Ishikawa (cell line): ENCODE measurements around the gene RFX4.

Experiments used
- CEBPB ChIP-seq: IDR thresholded peaks from 2 replicates; pipeline ENCODE4 v1.6.1; 2012
- CREB1 ChIP-seq: IDR thresholded peaks from 2 replicates; pipeline ENCODE4 v1.6.1; 2012; ENCODE audit warnings: low read depth
- EGR1 ChIP-seq: IDR thresholded peaks from 2 replicates; pipeline ENCODE4 v1.6.1; 2012
- EP300 ChIP-seq: IDR thresholded peaks from 2 replicates; pipeline ENCODE4 v1.6.1; 2012; ENCODE audit warnings: borderline replicate concordance
- FOXM1 ChIP-seq: IDR thresholded peaks from 2 replicates; pipeline ENCODE4 v1.6.1; 2012; ENCODE audit warnings: low read depth, borderline replicate concordance
- NFIC ChIP-seq: IDR thresholded peaks from 2 replicates; pipeline ENCODE4 v1.6.1; 2012
- RAD21 ChIP-seq: IDR thresholded peaks from 2 replicates; pipeline ENCODE4 v1.6.1; 2012; ENCODE audit warnings: low read depth
- REST ChIP-seq: IDR thresholded peaks from 2 replicates; pipeline ENCODE4 v1.6.1; 2012; ENCODE audit warnings: low read depth, mild to moderate bottlenecking
- TAF1 ChIP-seq: IDR thresholded peaks from 2 replicates; pipeline ENCODE4 v1.6.1; 2012; ENCODE audit warnings: low read depth, mild to moderate bottlenecking
- TCF12 ChIP-seq: IDR thresholded peaks from 2 replicates; pipeline ENCODE4 v1.6.1; 2012; ENCODE audit warnings: low read depth
- TEAD4 ChIP-seq: IDR thresholded peaks from 2 replicates; pipeline ENCODE4 v1.6.1; 2012
- USF1 ChIP-seq: IDR thresholded peaks from 2 replicates; pipeline ENCODE4 v1.6.1; 2012
- YY1 ChIP-seq: IDR thresholded peaks from 2 replicates; pipeline ENCODE4 v1.6.1; 2012; ENCODE audit warnings: low read depth
- ZBTB7A ChIP-seq: IDR thresholded peaks from 2 replicates; pipeline ENCODE4 v1.6.1; 2012; ENCODE audit warnings: low read depth
- TF ChIP-seq, protein P1 (sequence below): IDR thresholded peaks from 2 replicates; pipeline ENCODE4 v1.6.1; 2012

Gene RFX4

GRCh38 chr12:106801167-106801708 is 218.4 kb downstream of the RFX4 start:
- no peak for TF ChIP-seq YY1
- TF ChIP-seq, protein P1, sequence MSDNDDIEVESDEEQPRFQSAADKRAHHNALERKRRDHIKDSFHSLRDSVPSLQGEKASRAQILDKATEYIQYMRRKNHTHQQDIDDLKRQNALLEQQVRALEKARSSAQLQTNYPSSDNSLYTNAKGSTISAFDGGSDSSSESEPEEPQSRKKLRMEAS: no peak
- no peak for TF ChIP-seq CEBPB
- no peak for TF ChIP-seq EGR1
- TF ChIP-seq TEAD4: no peak
- no peak for TF ChIP-seq REST
- TF ChIP-seq CREB1: no peak
- TF ChIP-seq RAD21: no peak
- no peak for TF ChIP-seq NFIC
- no peak for TF ChIP-seq TCF12
- no peak for TF ChIP-seq EP300

DNA sequence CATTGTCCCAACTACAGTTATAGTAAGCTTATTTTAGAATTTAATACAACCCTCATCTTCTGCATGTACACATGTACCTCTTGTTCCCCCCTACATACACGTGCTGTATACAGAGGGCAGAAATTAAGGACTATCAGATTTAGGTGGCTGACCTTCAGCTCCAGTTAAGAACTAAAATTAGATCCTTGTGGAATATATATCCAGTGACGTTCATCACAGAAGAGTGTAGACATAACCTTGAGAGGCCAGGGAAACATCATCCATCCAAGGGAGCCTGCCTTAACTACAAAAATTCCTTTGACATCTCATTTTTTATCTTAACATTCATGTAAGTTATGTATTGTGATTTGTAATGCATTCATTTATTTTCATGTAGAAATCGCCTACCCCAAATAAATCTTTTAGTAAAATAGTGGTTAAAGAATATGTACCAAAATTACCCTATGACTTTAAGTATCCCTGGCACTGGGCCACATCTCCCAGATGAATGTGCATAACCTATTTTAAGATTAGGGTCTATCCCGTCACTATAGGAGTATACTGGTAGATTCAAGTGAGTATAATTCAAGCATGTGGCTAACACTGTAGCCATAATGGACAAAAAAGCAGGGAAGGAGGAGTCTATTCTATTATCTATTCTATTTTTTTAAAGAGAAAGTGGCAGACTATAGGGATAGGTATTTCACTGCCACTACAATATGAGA is 219.2 kb downstream of the RFX4 start:
- TF ChIP-seq USF1 (no peak), EGR1 (no peak), TAF1 (no peak), TEAD4 (no peak), NFIC (no peak), ZBTB7A (no peak), EP300 (no peak), RAD21 (no peak), FOXM1 (no peak), TCF12 (no peak), REST (no peak), CREB1 (no peak), YY1 (no peak), CEBPB (no peak)
- TF ChIP-seq, protein P1: no peak

DNA sequence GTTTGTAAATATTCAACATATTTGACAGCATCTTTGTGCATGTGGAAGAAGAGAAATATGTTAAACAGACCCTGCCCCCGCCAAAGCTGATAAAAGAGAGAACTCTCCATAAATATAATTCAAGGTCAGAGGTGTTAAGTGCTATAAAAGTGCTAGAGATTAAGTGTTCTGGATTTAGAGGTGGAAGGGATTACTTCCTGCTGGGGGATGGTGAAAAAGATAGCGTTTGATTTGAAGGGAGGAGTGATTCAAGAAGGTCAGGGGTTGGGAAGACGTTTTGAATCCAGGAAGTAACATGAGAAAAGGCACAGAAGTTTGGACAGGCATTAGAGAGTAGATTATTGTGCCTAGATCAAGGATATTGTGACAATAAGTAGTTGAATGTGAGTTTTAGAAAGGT is 221.9 kb downstream of the RFX4 start:
- TF ChIP-seq REST: no peak
- no peak for TF ChIP-seq YY1
- no peak for TF ChIP-seq FOXM1
- TF ChIP-seq CEBPB: no peak
- no peak for TF ChIP-seq EGR1
- no peak for TF ChIP-seq RAD21
- TF ChIP-seq EP300: no peak
- TF ChIP-seq TAF1: no peak
- no peak for TF ChIP-seq TEAD4
- TF ChIP-seq TCF12: no peak
- TF ChIP-seq ZBTB7A: no peak
- TF ChIP-seq, protein P1: no peak
